ENCODE measurements around the gene GSK3A.

DNA sequence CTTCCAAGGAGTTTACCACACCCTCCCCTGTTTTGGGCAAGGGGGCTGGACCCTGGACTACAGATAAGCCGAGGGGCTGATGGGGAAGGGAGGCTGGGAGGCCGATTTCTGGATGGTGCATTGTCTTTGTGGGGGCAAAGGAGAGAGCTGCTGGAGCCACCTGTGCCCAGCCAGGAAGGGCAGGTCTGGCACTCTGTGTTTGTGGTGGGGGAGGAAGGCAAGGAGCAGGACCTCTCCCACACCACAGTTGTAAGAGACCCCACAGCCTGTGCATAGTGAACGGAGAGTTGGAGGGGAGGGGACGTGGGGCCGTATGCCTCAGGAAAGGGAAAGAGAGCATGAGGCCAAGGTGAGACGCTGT is 43.6 kb upstream of the GSK3A start:
- TF ChIP-seq, protein P1, sequence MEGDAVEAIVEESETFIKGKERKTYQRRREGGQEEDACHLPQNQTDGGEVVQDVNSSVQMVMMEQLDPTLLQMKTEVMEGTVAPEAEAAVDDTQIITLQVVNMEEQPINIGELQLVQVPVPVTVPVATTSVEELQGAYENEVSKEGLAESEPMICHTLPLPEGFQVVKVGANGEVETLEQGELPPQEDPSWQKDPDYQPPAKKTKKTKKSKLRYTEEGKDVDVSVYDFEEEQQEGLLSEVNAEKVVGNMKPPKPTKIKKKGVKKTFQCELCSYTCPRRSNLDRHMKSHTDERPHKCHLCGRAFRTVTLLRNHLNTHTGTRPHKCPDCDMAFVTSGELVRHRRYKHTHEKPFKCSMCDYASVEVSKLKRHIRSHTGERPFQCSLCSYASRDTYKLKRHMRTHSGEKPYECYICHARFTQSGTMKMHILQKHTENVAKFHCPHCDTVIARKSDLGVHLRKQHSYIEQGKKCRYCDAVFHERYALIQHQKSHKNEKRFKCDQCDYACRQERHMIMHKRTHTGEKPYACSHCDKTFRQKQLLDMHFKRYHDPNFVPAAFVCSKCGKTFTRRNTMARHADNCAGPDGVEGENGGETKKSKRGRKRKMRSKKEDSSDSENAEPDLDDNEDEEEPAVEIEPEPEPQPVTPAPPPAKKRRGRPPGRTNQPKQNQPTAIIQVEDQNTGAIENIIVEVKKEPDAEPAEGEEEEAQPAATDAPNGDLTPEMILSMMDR (IDR thresholded peaks at IDR 0.05): no peak
- no peak for TF ChIP-seq TCF7L2 (IDR thresholded peaks at IDR 0.05; ENCODE audit: low read depth, low read length)
- no peak for TF ChIP-seq POLR2AphosphoS5 (IDR thresholded peaks at IDR 0.05; ENCODE audit: low read depth, low read length)

All from Panc1 (cell line).